K562 (cell line): Measurements from ENCODE around the gene FGGY. TPM values are rescaled to one million over a fixed set of nuclear protein-coding genes. Genes with fewer than 3 reads are reported as not detected.

Experiments used
- ATAC-seq: fragments of 200-7000 bp; cut with Tn5 transposase; 3 replicates; pipeline ENCODE4 v1.9.1; 2020; ENCODE audit warnings: moderate library complexity
- BruUV-seq: library from RNA; stranded (reverse); fragments of 400-500 nt; replicated peaks from 2 replicates; lab custom pipeline; 2021; lab: Mats Ljungman, UMichigan
- CTCF ChIA-PET: fragments of 300-600 bp; formaldehyde crosslinking; extraction: SDS; loops from one replicate; lab custom pipeline; 2021; ENCODE audit warnings: low intra/inter-chr PET ratio; lab: Yijun Ruan, JAX
- POLR2A ChIA-PET: fragments of 300-600, 350-650 bp; sonication (Branson Sonifier 250); formaldehyde crosslinking; extraction: SDS; loops from one replicate; lab custom pipeline; 2021; ENCODE audit warnings: antibody characterized with exemption, inconsistent platforms; lab: Yijun Ruan, JAX
- DNase-seq, 4 experiments: peaks; one replicate each; pipeline versions ENCODE4 v3.0.0 to v3.0.0-alpha.2; 2011 to 2018; ENCODE audit warnings: low spot score in 3 of 4, mixed read lengths in 3 of 4; ENCODE audit errors: extremely low read depth in 1 of 4
- FAIRE-seq: peaks from 2 replicates; lab custom pipeline; 2011; peaks lifted over from hg19 to GRCh38; lab: Jason Lieb, UNC
- H2AFZ ChIP-seq: 2 replicates; pipeline ENCODE4 v1.6.0; 2011; ENCODE audit warnings: low read depth, low read length, control low read depth, inconsistent platforms
- H3K27ac ChIP-seq: fragments of 200-600 bp; 3 replicates; pipeline ENCODE4 v1.8.0; 2011; ENCODE audit warnings: low read depth, mild to moderate bottlenecking, control low read depth, inconsistent platforms, low read length, moderate library complexity, mixed read lengths; ENCODE audit errors: extremely low read depth
- H3K27me3 ChIP-seq, 2 experiments: fragments of 300-600 bp in 1 of 2; 2 replicates in 1 of 2; 3 replicates in 1 of 2; pipeline versions ENCODE4 v1.6.0 to v1.8.0; 2011; ENCODE audit warnings: inconsistent platforms in 2 of 2, low read length in 2 of 2, mild to moderate bottlenecking in 1 of 2, mixed read lengths in 1 of 2, moderate library complexity in 1 of 2; ENCODE audit not compliant: control insufficient read depth in 2 of 2, insufficient read depth in 2 of 2
- H3K36me3 ChIP-seq: fragments of 300-600 bp; 3 replicates; pipeline ENCODE4 v1.8.0; 2011; ENCODE audit warnings: mild to moderate bottlenecking, low read length, inconsistent platforms; ENCODE audit not compliant: control insufficient read depth, insufficient read depth
- H3K4me1 ChIP-seq, 2 experiments: fragments of 200-600 bp in 1 of 2; replicated peaks in 1 of 2; 2 replicates in 1 of 2; 3 replicates in 1 of 2; pipeline versions ENCODE4 v1.5.1 to v1.8.0; 2011; ENCODE audit warnings: inconsistent platforms in 2 of 2, low read length in 2 of 2, mild to moderate bottlenecking in 1 of 2, mixed read lengths in 1 of 2, moderate library complexity in 1 of 2; ENCODE audit not compliant: control insufficient read depth in 2 of 2, insufficient read depth in 2 of 2
- H3K4me2 ChIP-seq: 2 replicates; pipeline ENCODE4 v1.6.1; 2011; ENCODE audit warnings: low read length, control low read depth, inconsistent platforms, mixed read lengths; ENCODE audit not compliant: insufficient read depth
- H3K4me3 ChIP-seq: fragments of 200-600 bp; sonication (generic), shearing (Covaris generic); 2 replicates; pipeline ENCODE4 v1.5.1; 2016; ENCODE audit warnings: control low read depth, inconsistent platforms
- H3K79me2 ChIP-seq: fragments of 200-600 bp; 3 replicates; pipeline ENCODE4 v1.8.0; 2011; ENCODE audit warnings: low read length, inconsistent platforms; ENCODE audit not compliant: control insufficient read depth, insufficient read depth
- H3K9ac ChIP-seq, 2 experiments: 2 replicates each; pipeline versions ENCODE4 v1.6.0 to v1.6.1; 2011; ENCODE audit warnings: low read depth in 2 of 2, low read length in 2 of 2, control low read depth in 1 of 2, inconsistent platforms in 1 of 2, mild to moderate bottlenecking in 1 of 2, mixed read lengths in 1 of 2; ENCODE audit not compliant: insufficient read depth in 1 of 2
- H3K9me1 ChIP-seq: one replicate; pipeline ENCODE4 v1.6.0; 2011; ENCODE audit warnings: inconsistent platforms, mild to moderate bottlenecking, low read length, moderate library complexity; ENCODE audit not compliant: control insufficient read depth, insufficient read depth
- H3K9me3 ChIP-seq: replicated peaks from 2 replicates; pipeline ENCODE4 v1.5.1; 2011; ENCODE audit warnings: low read depth, low read length, inconsistent platforms; ENCODE audit not compliant: control insufficient read depth, insufficient read depth
- H4K20me1 ChIP-seq: replicated peaks from 2 replicates; pipeline ENCODE4 v1.6.1; 2011; ENCODE audit warnings: low read length, inconsistent platforms, mixed read lengths; ENCODE audit not compliant: control insufficient read depth, insufficient read depth
- MAFK ChIP-seq: IDR thresholded peaks from 2 replicates; pipeline ENCODE4 v1.6.1; 2011; ENCODE audit warnings: low read length, improper control_type of control experiment
- MTA2 ChIP-seq: fragments of 450-650 bp; IDR thresholded peaks from 2 replicates; pipeline ENCODE4 v1.6.1; 2016; ENCODE audit warnings: low read depth
- SAP30 ChIP-seq: fragments of 200-600 bp; sonication (generic); IDR thresholded peaks from 2 replicates; pipeline ENCODE4 v1.6.1; 2012; ENCODE audit warnings: borderline replicate concordance, low read depth, mild to moderate bottlenecking, moderate library complexity, low read length, control low read depth, inconsistent platforms; ENCODE audit not compliant: insufficient read depth, poor library complexity, severe bottlenecking
- TEAD1 ChIP-seq, 2 experiments: fragments of 450-650 bp in 1 of 2; sonication (generic) in 1 of 2; formaldehyde crosslinking; IDR thresholded peaks; 2 replicates each; pipeline versions ENCODE4 v1.4.0 to v1.8.0; 2020 to 2022; ENCODE audit warnings: mild to moderate bottlenecking in 2 of 2, missing genetic modification reagents in 1 of 2
- ZC3H4 ChIP-seq: sonication (generic); formaldehyde crosslinking; IDR thresholded peaks from 2 replicates; pipeline ENCODE4 v1.9.0; 2021; ENCODE audit warnings: missing genetic modification reagents, borderline replicate concordance
- ZNF444 ChIP-seq: fragments of 250-450 bp; sonication (Bioruptor Pico); IDR thresholded peaks from 2 replicates; pipeline ENCODE4 v1.4.0; 2020; ENCODE audit warnings: mild to moderate bottlenecking, moderate library complexity
- ZNF668 ChIP-seq: fragments of 250-450 bp; sonication (Bioruptor Pico); IDR thresholded peaks from 2 replicates; pipeline ENCODE4 v1.8.0; 2022; ENCODE audit warnings: mild to moderate bottlenecking, inconsistent platforms
- WGBS: fragments of 100-300 bp; shearing (Covaris generic); methylation state at CpG from one replicate; pipeline ENCODE4 v1.1.6; 2016; ENCODE audit warnings: low coverage, mixed read lengths; ENCODE audit not compliant: insufficient coverage; ENCODE audit errors: missing lambda C conversion rate; 5-methylcytosine and 5-hydroxymethylcytosine counted together
- in situ Hi-C: fragments of 300-500 bp; cut with MboI; formaldehyde crosslinking; loops from 4 replicates; pipeline ENCODE4 v1.15.0; 2018; ENCODE audit warnings: inconsistent platforms, mixed read lengths
- intact Hi-C: fragments of 100-400 bp; cut with micrococcal nuclease; formaldehyde crosslinking; loops from 2 replicates; pipeline ENCODE4 v1.14.2; 2022
- polyA plus RNA-seq, 8 experiments: library from polyadenylated mRNA; depleted of rRNA in 4 of 8; stranded (reverse) in 5 of 8; unstranded in 3 of 8; fragments of >200 nt; fragmentation: Nextera tagmentation in 2 of 8; fragmentation: Illumina TruSeq in 1 of 8; extraction: Ambion mirVana in 2 of 8; extraction: Trizol in 1 of 8; gene quantifications; 2 replicates each; pipeline versions ENCODE4 v1.2.1 to v1.2.3, GENCODE V29; 2011 to 2014; ENCODE audit warnings: inconsistent platforms in 1 of 8, missing spikeins in 1 of 8
- total RNA-seq, 7 experiments: library from RNA; depleted of rRNA in 6 of 7; stranded (reverse); fragments of >200 nt in 6 of 7; fragmentation: Illumina TruSeq in 2 of 7; extraction: Trizol in 2 of 7; gene quantifications; 2 replicates each; pipeline versions ENCODE4 v1.2.1 to v1.2.3, GENCODE V29; 2011 to 2021; ENCODE audit warnings: low replicate concordance in 1 of 7
- TF ChIP-seq, protein P1 (sequence below): sonication (generic); formaldehyde crosslinking; IDR thresholded peaks from 2 replicates; pipeline ENCODE4 v1.8.1; 2023; ENCODE audit warnings: mild to moderate bottlenecking, missing genetic modification reagents

Gene FGGY
- total and polyA plus RNA-seq, 9 of the 15 experiments (the other 6 are each of a cell fraction or from before 2014, with no cell fraction given), result 9.7 to 19.2 (median 12.6) TPM

DNA sequence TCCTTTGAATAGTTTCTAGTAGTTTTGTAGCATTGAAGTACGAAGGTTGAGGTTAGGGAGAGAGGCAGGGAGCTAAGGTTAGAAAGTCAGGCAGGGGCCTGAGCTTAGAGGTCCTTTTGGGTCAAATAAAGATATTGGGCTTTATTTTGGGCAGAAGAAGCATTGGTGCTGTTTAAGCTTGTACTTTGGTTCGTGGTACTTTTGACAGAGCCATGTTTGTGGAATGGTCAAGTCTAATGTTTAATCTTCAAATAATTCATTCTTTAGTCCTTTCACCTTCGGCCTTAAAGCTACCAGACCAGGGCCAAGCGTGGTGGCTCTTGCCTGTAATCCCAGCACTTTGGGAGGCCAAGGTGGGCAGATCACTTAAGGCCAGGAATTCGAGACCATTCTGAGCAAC, 12.5 kb downstream of the FGGY start (continued):
- TF ChIP-seq, protein P1, sequence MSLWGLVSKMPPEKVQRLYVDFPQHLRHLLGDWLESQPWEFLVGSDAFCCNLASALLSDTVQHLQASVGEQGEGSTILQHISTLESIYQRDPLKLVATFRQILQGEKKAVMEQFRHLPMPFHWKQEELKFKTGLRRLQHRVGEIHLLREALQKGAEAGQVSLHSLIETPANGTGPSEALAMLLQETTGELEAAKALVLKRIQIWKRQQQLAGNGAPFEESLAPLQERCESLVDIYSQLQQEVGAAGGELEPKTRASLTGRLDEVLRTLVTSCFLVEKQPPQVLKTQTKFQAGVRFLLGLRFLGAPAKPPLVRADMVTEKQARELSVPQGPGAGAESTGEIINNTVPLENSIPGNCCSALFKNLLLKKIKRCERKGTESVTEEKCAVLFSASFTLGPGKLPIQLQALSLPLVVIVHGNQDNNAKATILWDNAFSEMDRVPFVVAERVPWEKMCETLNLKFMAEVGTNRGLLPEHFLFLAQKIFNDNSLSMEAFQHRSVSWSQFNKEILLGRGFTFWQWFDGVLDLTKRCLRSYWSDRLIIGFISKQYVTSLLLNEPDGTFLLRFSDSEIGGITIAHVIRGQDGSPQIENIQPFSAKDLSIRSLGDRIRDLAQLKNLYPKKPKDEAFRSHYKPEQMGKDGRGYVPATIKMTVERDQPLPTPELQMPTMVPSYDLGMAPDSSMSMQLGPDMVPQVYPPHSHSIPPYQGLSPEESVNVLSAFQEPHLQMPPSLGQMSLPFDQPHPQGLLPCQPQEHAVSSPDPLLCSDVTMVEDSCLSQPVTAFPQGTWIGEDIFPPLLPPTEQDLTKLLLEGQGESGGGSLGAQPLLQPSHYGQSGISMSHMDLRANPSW, result no peak
- no peak for TF ChIP-seq MAFK

DNA sequence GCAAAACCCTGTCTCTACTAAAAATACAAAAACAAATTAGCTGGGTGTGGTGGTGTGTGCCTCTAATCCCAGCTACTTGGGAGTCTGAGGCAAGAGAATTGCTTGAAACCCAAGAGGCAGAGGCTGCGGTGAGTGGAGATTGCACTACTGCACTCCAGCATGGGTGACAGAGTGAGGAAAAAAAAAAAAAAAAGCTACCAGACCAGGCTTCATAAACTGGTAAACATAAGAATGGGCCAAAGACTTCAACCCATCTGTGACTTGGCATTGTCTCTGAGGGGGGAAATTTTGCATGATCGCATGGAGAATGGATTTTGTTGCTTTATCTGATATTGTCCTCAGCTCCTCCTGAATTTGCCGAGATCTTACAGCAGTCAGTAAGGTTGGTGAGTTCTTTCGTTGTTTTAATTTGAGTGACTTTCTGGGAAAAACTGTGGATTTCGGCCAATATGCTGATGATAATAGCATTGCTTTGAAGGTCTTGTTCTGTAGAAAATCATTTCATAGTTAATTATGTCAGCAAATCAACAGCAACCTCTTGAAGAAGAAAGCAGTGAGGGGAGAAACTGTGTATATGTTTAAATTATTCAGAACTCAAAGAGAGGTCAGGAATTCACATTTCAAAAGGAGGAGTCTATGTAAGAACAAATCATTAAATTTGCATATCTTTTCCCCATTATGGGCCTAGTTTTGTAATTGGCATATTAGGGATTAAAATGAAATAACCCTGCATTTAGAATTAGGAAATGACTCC, 13.1 kb downstream of the FGGY start:
- H3K27ac ChIP-seq, result no peak overlapping the region
- H3K4me1 ChIP-seq, result no peaks in the 10 kb centered on the region; a peak in 1 of 5 replicates
- intact Hi-C loops (no loop called here), in situ Hi-C loops (no loop called here)
- no peak overlapping the region for H2AFZ ChIP-seq
- no peak overlapping the region for H3K4me2 ChIP-seq
- POLR2A ChIA-PET, result interaction anchor here (1.2 kb wide), 1 partner anchor 12 kb away, joined by 3 read pairs; no protein-coding TSS in a partner anchor
- no peaks in the 10 kb centered on the region for H3K36me3 ChIP-seq
- ATAC-seq (no peak), FAIRE-seq (no peak), DNase-seq (no peak)
- H3K9me3 ChIP-seq, result no peaks in the 10 kb centered on the region; the same call in 1 of the 2 replicates
- no TSS peak for BruUV-seq
- H3K27me3 ChIP-seq, result no peaks in the 10 kb centered on the region
- 43% methylated on average over 5 of the region's 5 CpGs for WGBS
- H3K9me1 ChIP-seq, result no peaks in the 10 kb centered on the region
- H3K4me3 ChIP-seq, result no peak overlapping the region
- no peak overlapping the region for H3K9ac ChIP-seq
- no peaks in the 10 kb centered on the region for H3K79me2 ChIP-seq
- CTCF ChIA-PET, result no interaction called here
- H4K20me1 ChIP-seq, result no peaks in the 10 kb centered on the region
- TF ChIP-seq ZC3H4, result no peak
- no peak for TF ChIP-seq ZNF668 (CRISPR knock-in tag)
- no peak for TF ChIP-seq ZNF444
- TF ChIP-seq MTA2, result no peak
- TF ChIP-seq TEAD1 (CRISPR knock-in tag; IDR thresholded peaks at IDR 0.05), result no peak
- TF ChIP-seq SAP30, result no peak
